K562 (cell line): ENCODE measurements around the gene XYLB. TPM values are rescaled to one million over a fixed set of nuclear protein-coding genes. Genes with fewer than 3 reads are reported as not detected.
A peak's percentile ranks its signal among the peaks of the same experiment; 100 is the strongest.

Experiments used
- ADNP ChIP-seq: fragments of 200-800 bp; sonication (Bioruptor generic); IDR thresholded peaks from 2 replicates; pipeline ENCODE4 v1.6.1; 2016; ENCODE audit warnings: missing genetic modification characterization, missing compliant biosample characterization
- ARID3B ChIP-seq: fragments of 250-450 bp; sonication (Bioruptor Pico); IDR thresholded peaks from 2 replicates; pipeline ENCODE4 v1.4.0; 2020; ENCODE audit warnings: borderline replicate concordance
- CREB3L1 ChIP-seq: fragments of 450-650 bp; IDR thresholded peaks from 2 replicates; pipeline ENCODE4 v1.6.1; 2014; ENCODE audit warnings: low read depth, mild to moderate bottlenecking, moderate library complexity, borderline replicate concordance
- DEAF1 ChIP-seq: fragments of 450-650 bp; formaldehyde crosslinking; IDR thresholded peaks from 2 replicates; pipeline ENCODE4 v1.4.0; 2020; ENCODE audit warnings: mild to moderate bottlenecking, moderate library complexity
- EHMT2 ChIP-seq: fragments of 450-650 bp; IDR thresholded peaks from 2 replicates; pipeline ENCODE4 v1.6.1; 2018; ENCODE audit warnings: antibody characterized with exemption
- KLF13 ChIP-seq: fragments of 450-650 bp; IDR thresholded peaks from 2 replicates; pipeline ENCODE4 v1.6.1; 2016; ENCODE audit warnings: missing genetic modification characterization, low read depth, mild to moderate bottlenecking, missing compliant biosample characterization, moderate library complexity, borderline replicate concordance
- MITF ChIP-seq: IDR thresholded peaks from 2 replicates; pipeline ENCODE4 v1.6.1; 2014; ENCODE audit warnings: antibody characterized with exemption
- MYBL2 ChIP-seq, 2 experiments: fragments of 450-650 bp in 1 of 2; sonication (generic) in 1 of 2; formaldehyde crosslinking in 1 of 2; IDR thresholded peaks; 2 replicates each; pipeline versions ENCODE4 v1.6.1 to v1.8.1; 2017 to 2022; ENCODE audit warnings: borderline replicate concordance in 1 of 2, inconsistent platforms in 1 of 2, low read depth in 1 of 2, mild to moderate bottlenecking in 1 of 2, missing genetic modification reagents in 1 of 2, moderate library complexity in 1 of 2
- NFE2L1 ChIP-seq: fragments of 450-650 bp; IDR thresholded peaks from 2 replicates; pipeline ENCODE4 v1.6.1; 2016; ENCODE audit warnings: missing genetic modification characterization, low read depth, mild to moderate bottlenecking, missing compliant biosample characterization, moderate library complexity, borderline replicate concordance
- NR2C1 ChIP-seq, 2 experiments: fragments of 450-650 bp; IDR thresholded peaks; 2 replicates each; pipeline ENCODE4 v1.6.1; 2017; ENCODE audit warnings: mild to moderate bottlenecking in 2 of 2, antibody characterized with exemption in 1 of 2, inconsistent platforms in 1 of 2, missing compliant biosample characterization in 1 of 2, missing genetic modification characterization in 1 of 2
- RBM15 ChIP-seq: fragments of 200-400 bp; formaldehyde crosslinking; IDR thresholded peaks from 2 replicates; pipeline ENCODE4 v1.6.1; 2018; ENCODE audit warnings: mild to moderate bottlenecking, low read length, moderate library complexity; ENCODE audit not compliant: insufficient read depth
- ZNF124 ChIP-seq: sonication (generic); formaldehyde crosslinking; IDR thresholded peaks from 2 replicates; pipeline ENCODE4 v1.8.1; 2022; ENCODE audit warnings: missing genetic modification reagents
- ZNF134 ChIP-seq: fragments of 250-450 bp; sonication (Bioruptor Pico); conservative IDR thresholded peaks from 2 replicates; pipeline ENCODE4 v1.4.0; 2020
- polyA plus RNA-seq, 8 experiments: library from polyadenylated mRNA; depleted of rRNA in 4 of 8; stranded (reverse) in 5 of 8; unstranded in 3 of 8; fragments of >200 nt; fragmentation: Nextera tagmentation in 2 of 8; fragmentation: Illumina TruSeq in 1 of 8; extraction: Ambion mirVana in 2 of 8; extraction: Trizol in 1 of 8; gene quantifications; 2 replicates each; pipeline versions ENCODE4 v1.2.1 to v1.2.3, GENCODE V29; 2011 to 2014; ENCODE audit warnings: inconsistent platforms in 1 of 8, missing spikeins in 1 of 8
- total RNA-seq, 7 experiments: library from RNA; depleted of rRNA in 6 of 7; stranded (reverse); fragments of >200 nt in 6 of 7; fragmentation: Illumina TruSeq in 2 of 7; extraction: Trizol in 2 of 7; gene quantifications; 2 replicates each; pipeline versions ENCODE4 v1.2.1 to v1.2.3, GENCODE V29; 2011 to 2021; ENCODE audit warnings: low replicate concordance in 1 of 7
- TF ChIP-seq, protein P1 (sequence below): fragments of 250-450 bp; sonication (Bioruptor Pico); IDR thresholded peaks from 2 replicates; pipeline ENCODE4 v1.4.0; 2020; ENCODE audit warnings: mild to moderate bottlenecking, moderate library complexity, borderline replicate concordance

Gene XYLB
- total and polyA plus RNA-seq, 9 of the 15 experiments (the other 6 are each of a cell fraction or from before 2014, with no cell fraction given), result 4.0 to 20.2 (median 13.2) TPM

DNA sequence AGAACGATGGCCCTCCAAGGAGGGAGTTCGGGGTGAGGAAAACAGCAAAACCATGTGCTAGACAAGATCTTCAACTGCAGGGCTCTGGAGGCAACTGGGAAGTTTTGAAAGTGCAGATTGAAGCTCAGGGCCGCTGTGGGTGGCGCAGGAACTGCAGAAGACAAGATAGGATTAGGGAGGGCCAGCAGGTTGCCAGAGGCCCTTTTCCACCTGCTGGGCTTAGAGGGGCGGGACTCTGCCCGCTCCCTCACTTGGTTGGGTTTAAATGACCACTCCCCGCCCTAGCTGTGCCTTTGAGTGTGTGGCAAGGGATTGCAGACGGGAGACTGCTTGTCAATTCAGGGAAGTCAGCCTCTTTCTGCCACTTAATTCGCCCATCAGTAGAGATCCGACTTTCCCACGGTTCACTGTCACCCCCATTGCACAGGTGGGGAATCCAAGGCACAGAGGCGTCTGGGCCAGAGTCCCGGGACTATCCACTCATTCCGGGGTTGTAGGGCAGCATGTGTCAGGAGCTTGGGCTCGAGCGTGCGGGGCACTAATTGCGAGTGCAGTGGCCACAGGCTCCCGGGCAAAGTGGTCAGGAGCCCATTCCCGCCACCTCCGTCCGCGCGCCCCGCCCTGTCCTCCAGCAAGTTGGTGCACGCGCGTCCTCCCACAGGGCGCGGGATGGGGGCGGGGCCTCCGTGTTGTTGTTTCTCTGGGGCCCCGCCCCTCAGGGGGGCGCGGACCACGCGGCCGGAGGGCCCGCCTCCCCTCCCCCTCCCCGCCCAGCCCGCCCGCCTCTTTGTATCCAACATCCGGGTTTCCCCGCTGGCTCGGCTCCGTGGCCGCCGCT is 106.7 kb downstream of the XYLB start, which contains the start of gene ACVR2B (continued):
- no peak for TF ChIP-seq MITF
- TF ChIP-seq, protein P1, sequence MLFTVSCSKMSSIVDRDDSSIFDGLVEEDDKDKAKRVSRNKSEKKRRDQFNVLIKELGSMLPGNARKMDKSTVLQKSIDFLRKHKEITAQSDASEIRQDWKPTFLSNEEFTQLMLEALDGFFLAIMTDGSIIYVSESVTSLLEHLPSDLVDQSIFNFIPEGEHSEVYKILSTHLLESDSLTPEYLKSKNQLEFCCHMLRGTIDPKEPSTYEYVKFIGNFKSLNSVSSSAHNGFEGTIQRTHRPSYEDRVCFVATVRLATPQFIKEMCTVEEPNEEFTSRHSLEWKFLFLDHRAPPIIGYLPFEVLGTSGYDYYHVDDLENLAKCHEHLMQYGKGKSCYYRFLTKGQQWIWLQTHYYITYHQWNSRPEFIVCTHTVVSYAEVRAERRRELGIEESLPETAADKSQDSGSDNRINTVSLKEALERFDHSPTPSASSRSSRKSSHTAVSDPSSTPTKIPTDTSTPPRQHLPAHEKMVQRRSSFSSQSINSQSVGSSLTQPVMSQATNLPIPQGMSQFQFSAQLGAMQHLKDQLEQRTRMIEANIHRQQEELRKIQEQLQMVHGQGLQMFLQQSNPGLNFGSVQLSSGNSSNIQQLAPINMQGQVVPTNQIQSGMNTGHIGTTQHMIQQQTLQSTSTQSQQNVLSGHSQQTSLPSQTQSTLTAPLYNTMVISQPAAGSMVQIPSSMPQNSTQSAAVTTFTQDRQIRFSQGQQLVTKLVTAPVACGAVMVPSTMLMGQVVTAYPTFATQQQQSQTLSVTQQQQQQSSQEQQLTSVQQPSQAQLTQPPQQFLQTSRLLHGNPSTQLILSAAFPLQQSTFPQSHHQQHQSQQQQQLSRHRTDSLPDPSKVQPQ (CRISPR knock-in tag), result no peak
- TF ChIP-seq RBM15, result no peak
- no peak for TF ChIP-seq ZNF134 (CRISPR knock-in tag)
- TF ChIP-seq ZNF124 (CRISPR knock-in tag), result no peak
- no peak for TF ChIP-seq MYBL2 (IDR thresholded peaks at IDR 0.05; ENCODE audit: low read depth)
- TF ChIP-seq MYBL2 (CRISPR knock-in tag; IDR thresholded peaks at IDR 0.05; ENCODE audit: borderline replicate concordance), result no peak
- TF ChIP-seq NFE2L1 (tag), result no peak
- TF ChIP-seq ADNP, result no peak
- TF ChIP-seq EHMT2, result no peak
- TF ChIP-seq CREB3L1, result no peak
- TF ChIP-seq ARID3B, result no peak
- TF ChIP-seq NR2C1 (IDR thresholded peaks at IDR 0.05), result no peak
- no peak for TF ChIP-seq NR2C1 (tag; IDR thresholded peaks at IDR 0.05)
- TF ChIP-seq KLF13, result peak; percentile 49; the same call in 1 of the 2 replicates
- TF ChIP-seq DEAF1 (CRISPR knock-in tag), result no peak
